Measurements from ENCODE around the gene CRTC1. TPM values are rescaled to one million over a fixed set of nuclear protein-coding genes. Genes with fewer than 3 reads are reported as not detected.

Gene CRTC1
- total and polyA plus RNA-seq, 2 of the 13 experiments (the other 11 are each of a cell fraction or from before 2014, with no cell fraction given): 2.0 to 2.7 TPM

DNA sequence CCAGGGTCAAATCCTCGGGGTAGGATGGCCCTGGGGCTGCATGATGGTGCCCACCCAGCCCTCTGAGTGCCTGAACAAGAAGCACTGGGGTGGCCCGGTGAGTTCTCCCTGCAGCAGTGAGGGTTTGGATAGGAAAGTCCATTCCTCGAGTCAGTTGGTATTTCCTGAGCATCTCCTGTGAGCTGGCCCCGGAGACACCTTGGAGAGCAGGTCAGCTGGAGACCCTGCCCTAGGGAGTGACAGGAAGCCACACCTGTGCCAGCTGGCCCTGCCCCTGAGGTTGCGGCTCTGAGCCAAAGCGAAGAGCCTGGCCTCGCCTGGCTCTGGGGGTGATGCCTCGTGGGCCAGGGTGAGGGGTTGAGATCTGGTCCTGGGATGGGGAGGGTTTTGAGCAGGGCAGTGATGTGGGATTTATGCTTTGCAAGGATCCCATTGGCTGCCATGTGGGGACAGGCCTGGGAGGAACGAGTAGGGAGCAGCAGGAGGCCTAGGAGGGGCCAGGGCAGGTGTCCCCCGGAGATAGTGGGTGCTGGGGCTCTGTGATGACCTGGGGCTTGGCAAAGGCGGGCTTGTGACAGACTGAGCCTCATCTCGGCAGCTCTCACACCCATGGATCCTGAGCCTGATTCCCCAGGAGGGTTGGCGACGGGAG lies 16.0 kb downstream of the CRTC1 start (continued):
- TF ChIP-seq, protein P1, sequence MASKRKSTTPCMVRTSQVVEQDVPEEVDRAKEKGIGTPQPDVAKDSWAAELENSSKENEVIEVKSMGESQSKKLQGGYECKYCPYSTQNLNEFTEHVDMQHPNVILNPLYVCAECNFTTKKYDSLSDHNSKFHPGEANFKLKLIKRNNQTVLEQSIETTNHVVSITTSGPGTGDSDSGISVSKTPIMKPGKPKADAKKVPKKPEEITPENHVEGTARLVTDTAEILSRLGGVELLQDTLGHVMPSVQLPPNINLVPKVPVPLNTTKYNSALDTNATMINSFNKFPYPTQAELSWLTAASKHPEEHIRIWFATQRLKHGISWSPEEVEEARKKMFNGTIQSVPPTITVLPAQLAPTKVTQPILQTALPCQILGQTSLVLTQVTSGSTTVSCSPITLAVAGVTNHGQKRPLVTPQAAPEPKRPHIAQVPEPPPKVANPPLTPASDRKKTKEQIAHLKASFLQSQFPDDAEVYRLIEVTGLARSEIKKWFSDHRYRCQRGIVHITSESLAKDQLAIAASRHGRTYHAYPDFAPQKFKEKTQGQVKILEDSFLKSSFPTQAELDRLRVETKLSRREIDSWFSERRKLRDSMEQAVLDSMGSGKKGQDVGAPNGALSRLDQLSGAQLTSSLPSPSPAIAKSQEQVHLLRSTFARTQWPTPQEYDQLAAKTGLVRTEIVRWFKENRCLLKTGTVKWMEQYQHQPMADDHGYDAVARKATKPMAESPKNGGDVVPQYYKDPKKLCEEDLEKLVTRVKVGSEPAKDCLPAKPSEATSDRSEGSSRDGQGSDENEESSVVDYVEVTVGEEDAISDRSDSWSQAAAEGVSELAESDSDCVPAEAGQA (IDR thresholded peaks at IDR 0.05; ENCODE audit: low read depth): no peak
- TF ChIP-seq, protein P1 (CRISPR knock-in tag; IDR thresholded peaks at IDR 0.05; ENCODE audit: borderline replicate concordance): no peak

DNA sequence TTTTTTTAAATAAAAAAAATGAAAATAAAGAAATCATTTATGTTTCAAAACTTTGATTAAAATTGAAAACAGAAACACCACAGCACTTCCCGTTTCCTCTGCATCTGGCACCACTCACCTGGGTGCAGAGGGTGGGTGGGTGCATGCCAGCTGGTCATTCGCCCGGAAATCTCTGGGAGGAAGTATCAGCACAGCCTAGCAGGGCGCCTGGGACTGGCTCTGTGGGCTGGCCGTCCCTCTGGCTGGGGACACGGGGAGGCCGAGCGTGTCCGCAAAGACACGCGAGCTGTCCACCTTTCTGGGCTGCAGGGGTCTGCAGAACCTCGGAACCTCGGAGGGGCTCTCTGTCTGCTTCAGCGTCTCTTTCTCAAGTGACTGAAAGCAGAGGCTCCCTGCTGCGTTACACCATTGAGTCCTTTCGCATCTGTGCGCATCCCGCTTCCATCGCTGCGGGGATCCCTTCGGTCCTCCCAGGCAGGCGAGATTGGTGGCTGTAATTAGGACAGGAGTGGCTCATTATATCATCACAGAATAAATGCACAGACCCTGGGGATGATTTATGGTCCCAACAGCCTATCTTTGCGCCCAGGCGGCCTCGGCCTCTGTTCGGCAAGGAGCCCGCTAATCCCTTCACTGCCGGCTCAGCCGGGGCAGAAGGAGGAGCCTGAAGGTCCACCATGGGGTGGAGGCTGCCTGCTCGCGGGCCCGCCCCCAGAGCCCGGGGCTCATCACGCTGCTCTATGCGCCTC lies 17.2 kb downstream of the CRTC1 start:
- Histone ChIP-seq H3K79me2 (ENCODE audit: insufficient read depth, low read length) (peaks cover 28% of the 10 kb centered on the region), H3K36me3 (replicated peaks in 1 of 2; ENCODE audit: control insufficient read depth in 1 of 2, insufficient read depth in 2 of 2, low read length in 2 of 2) (no peaks in the 10 kb centered on the region; a peak in 1 of 5 replicates), H3K27me3 (ENCODE audit: control insufficient read depth in 1 of 2, insufficient read depth in 2 of 2, low read length in 2 of 2) (no peaks in the 10 kb centered on the region), H3K4me3 (replicated peaks in 1 of 3; ENCODE audit: insufficient read depth in 1 of 3, low read depth in 2 of 3, low read length in 3 of 3) (no peak overlapping the region), H3K27ac (ENCODE audit: extremely low read length, insufficient read depth, low read length) (no peak overlapping the region), H3K4me2 (ENCODE audit: low read depth, low read length) (no peak overlapping the region), H3K9me3 (ENCODE audit: low read length) (no peaks in the 10 kb centered on the region), H3K4me1 (ENCODE audit: insufficient read depth, low read length) (no peaks in the 10 kb centered on the region), H3K9ac (ENCODE audit: insufficient read depth, low read depth, low read length) (no peak overlapping the region), H2AFZ (ENCODE audit: low read length) (no peak overlapping the region), H4K20me1 (ENCODE audit: insufficient read depth, low read length) (peaks cover 11% of the 10 kb centered on the region; the same call in 1 of the 2 replicates)
- no peak for FAIRE-seq
- intact Hi-C loops (cut with micrococcal nuclease; ENCODE audit: unreplicated experiment) (no loop called here), in situ Hi-C loops (cut with HindIII; ENCODE audit: extremely low pct_ligation_motif_present, low pct_unique_long_range_greater_than_20kb) (no loop called here)
- ChIA-PET CTCF (ENCODE audit: low intra/inter-chr PET ratio, low total read pairs) (no interaction called here), POLR2A (no interaction called here)
- DNase-seq (ENCODE audit: low spot score): no peak
- no TSS peak for BruUV-seq (replicated peaks)
- WGBS (ENCODE audit: low lambda C conversion rate): 96% methylated on average over 29 of the region's 35 CpGs
- no peak for ATAC-seq
- TF ChIP-seq DMTF1 (CRISPR knock-in tag; IDR thresholded peaks at IDR 0.05): no peak
- TF ChIP-seq ZNF326 (CRISPR knock-in tag; IDR thresholded peaks at IDR 0.05; ENCODE audit: borderline replicate concordance): no peak
- TF ChIP-seq, protein P2, sequence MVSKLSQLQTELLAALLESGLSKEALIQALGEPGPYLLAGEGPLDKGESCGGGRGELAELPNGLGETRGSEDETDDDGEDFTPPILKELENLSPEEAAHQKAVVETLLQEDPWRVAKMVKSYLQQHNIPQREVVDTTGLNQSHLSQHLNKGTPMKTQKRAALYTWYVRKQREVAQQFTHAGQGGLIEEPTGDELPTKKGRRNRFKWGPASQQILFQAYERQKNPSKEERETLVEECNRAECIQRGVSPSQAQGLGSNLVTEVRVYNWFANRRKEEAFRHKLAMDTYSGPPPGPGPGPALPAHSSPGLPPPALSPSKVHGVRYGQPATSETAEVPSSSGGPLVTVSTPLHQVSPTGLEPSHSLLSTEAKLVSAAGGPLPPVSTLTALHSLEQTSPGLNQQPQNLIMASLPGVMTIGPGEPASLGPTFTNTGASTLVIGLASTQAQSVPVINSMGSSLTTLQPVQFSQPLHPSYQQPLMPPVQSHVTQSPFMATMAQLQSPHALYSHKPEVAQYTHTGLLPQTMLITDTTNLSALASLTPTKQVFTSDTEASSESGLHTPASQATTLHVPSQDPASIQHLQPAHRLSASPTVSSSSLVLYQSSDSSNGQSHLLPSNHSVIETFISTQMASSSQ (IDR thresholded peaks at IDR 0.05; ENCODE audit: low read depth): no peak
- TF ChIP-seq, protein P2 (CRISPR knock-in tag; IDR thresholded peaks at IDR 0.05; ENCODE audit: borderline replicate concordance): no peak
- no peak for TF ChIP-seq ZNF414 (CRISPR knock-in tag; IDR thresholded peaks at IDR 0.05)

Measured in HepG2 (cell line).